ENCODE data around the gene CFAP61. TPM values are rescaled to one million over a fixed set of nuclear protein-coding genes. Genes with fewer than 3 reads are reported as not detected.

Gene CFAP61
- total RNA-seq, 4 donors from 2014 or later = not detected

GRCh38 chr20:20051767-20052073 is 612 bp upstream of the CFAP61 start:
- intact Hi-C loops (cut with DNase I) = no loop called here

GRCh38 chr20:20060234-20060998 is 8.1 kb downstream of the CFAP61 start:
- no peak overlapping the region for H3K27ac ChIP-seq (replicated peaks in 1 of 4)
- no peaks in the 10 kb centered on the region for H3K9me3 ChIP-seq
- intact Hi-C loops (cut with DNase I) = no loop called here
- WGBS = 71% methylated on average over 5 of the region's 6 CpGs
- H3K27me3 ChIP-seq = peaks cover 0 to 11% (median 0%) of the 10 kb centered on the region in 4 donors
- H3K4me1 ChIP-seq = no peaks in the 10 kb centered on the region
- DNase-seq (ENCODE audit: extremely low spot score) = no peak
- no peaks in the 10 kb centered on the region for H3K36me3 ChIP-seq
- no peak for TF ChIP-seq POLR2A (IDR thresholded peaks at IDR 0.05; ENCODE audit: low read depth)
- H3K4me3 ChIP-seq = no peak overlapping the region

More at GRCh38 chr20:20051767-20052073, 612 bp upstream of the CFAP61 start:
- no peak for DNase-seq (ENCODE audit: extremely low spot score)
- Histone ChIP-seq H3K4me1 (peaks cover 10 to 22% (median 19%) of the 10 kb centered on the region in 4 donors), H3K4me3 (peak overlapping the region; percentile 81 to 99 (median 92)), H3K9me3 (no peaks in the 10 kb centered on the region), H3K27ac (replicated peaks in 1 of 4) (peak overlapping the region; percentile 77 to 89 (median 86)), H3K27me3 (peaks cover 0 to 5% (median 0%) of the 10 kb centered on the region in 4 donors), H3K36me3 (peaks cover 36 to 39% (median 37%) of the 10 kb centered on the region in 4 donors)
- TF ChIP-seq POLR2A (IDR thresholded peaks at IDR 0.05; ENCODE audit: low read depth) = no peak
- no peak for TF ChIP-seq EP300 (IDR thresholded peaks at IDR 0.05)
- no peak for TF ChIP-seq CTCF (IDR thresholded peaks at IDR 0.05)
- no peak for TF ChIP-seq POLR2AphosphoS5 (IDR thresholded peaks at IDR 0.05)
- 6% methylated on average over 11 of the region's 13 CpGs for WGBS

GRCh38 chr20:20063941-20064702 is 11.8 kb downstream of the CFAP61 start:
- intact Hi-C loops (cut with DNase I) = no loop called here
- 73% methylated on average over 12 of the region's 12 CpGs for WGBS
- DNase-seq (ENCODE audit: extremely low spot score) = no peak
- H3K4me1 ChIP-seq = no peaks in the 10 kb centered on the region
- H3K27me3 ChIP-seq = peaks cover 0 to 6% (median 0%) of the 10 kb centered on the region in 4 donors
- H3K27ac ChIP-seq (replicated peaks in 1 of 4) = no peak overlapping the region
- no peaks in the 10 kb centered on the region for H3K9me3 ChIP-seq
- no peak for TF ChIP-seq CTCF (IDR thresholded peaks at IDR 0.05)
- no peak overlapping the region for H3K4me3 ChIP-seq
- no peaks in the 10 kb centered on the region for H3K36me3 ChIP-seq

GRCh38 chr20:20065361-20065760 is 13.0 kb downstream of the CFAP61 start:
- intact Hi-C loops (cut with DNase I) = no loop called here
- no peak overlapping the region for H3K27ac ChIP-seq (replicated peaks in 1 of 4)
- no peak overlapping the region for H3K4me3 ChIP-seq
- H3K4me1 ChIP-seq = no peaks in the 10 kb centered on the region
- H3K27me3 ChIP-seq = peaks cover 0 to 6% (median 0%) of the 10 kb centered on the region in 4 donors
- 86% methylated on average over 1 of the region's 1 CpG for WGBS
- TF ChIP-seq POLR2A (IDR thresholded peaks at IDR 0.05; ENCODE audit: low read depth) (no peak), POLR2AphosphoS5 (IDR thresholded peaks at IDR 0.05) (no peak), CTCF (IDR thresholded peaks at IDR 0.05) (no peak), EP300 (IDR thresholded peaks at IDR 0.05) (no peak)
- H3K9me3 ChIP-seq = no peaks in the 10 kb centered on the region
- no peak for DNase-seq (ENCODE audit: extremely low spot score)
- no peaks in the 10 kb centered on the region for H3K36me3 ChIP-seq

- no peak for DNase-seq (ENCODE audit: extremely low spot score)
- Histone ChIP-seq H3K4me3 (no peak overlapping the region), H3K9me3 (no peaks in the 10 kb centered on the region), H3K27me3 (peaks cover 0 to 37% (median 3%) of the 10 kb centered on the region in 4 donors), H3K27ac (replicated peaks in 1 of 4) (no peak overlapping the region), H3K36me3 (no peaks in the 10 kb centered on the region), H3K4me1 (no peaks in the 10 kb centered on the region)
- WGBS = 75% methylated on average over 10 of the region's 10 CpGs
- intact Hi-C loops (cut with DNase I) = no loop called here
- no peak for TF ChIP-seq POLR2AphosphoS5 (IDR thresholded peaks at IDR 0.05)
- TF ChIP-seq POLR2A (IDR thresholded peaks at IDR 0.05; ENCODE audit: low read depth) = no peak
- TF ChIP-seq EP300 (IDR thresholded peaks at IDR 0.05) = no peak
- TF ChIP-seq CTCF (IDR thresholded peaks at IDR 0.05) = no peak
Measured at GRCh38 chr20:20070871-20071726, 18.8 kb downstream of the CFAP61 start.
